Esophagus squamous epithelium (tissue), 4 donors: ENCODE data around the gene BPIFB3.

Experiments
- POLR2A ChIP-seq, 4 donors: fragments of 450-650 bp; IDR thresholded peaks; one replicate each; pipeline ENCODE4 v1.6.1; 2017; ENCODE audit warnings: antibody characterized with exemption in 4 of 4, mild to moderate bottlenecking in 4 of 4, moderate library complexity in 3 of 4
- TF ChIP-seq, protein P1 (sequence below), 6 experiments: fragments of 450-650 bp in 4 of 6; fragments of 200-600 bp in 2 of 6; sonication (generic) in 2 of 6; IDR thresholded peaks; one replicate each; pipeline ENCODE4 v1.5.1; 2016 to 2019; ENCODE audit warnings: antibody characterized with exemption in 6 of 6, mild to moderate bottlenecking in 4 of 6, moderate library complexity in 4 of 6

DNA sequence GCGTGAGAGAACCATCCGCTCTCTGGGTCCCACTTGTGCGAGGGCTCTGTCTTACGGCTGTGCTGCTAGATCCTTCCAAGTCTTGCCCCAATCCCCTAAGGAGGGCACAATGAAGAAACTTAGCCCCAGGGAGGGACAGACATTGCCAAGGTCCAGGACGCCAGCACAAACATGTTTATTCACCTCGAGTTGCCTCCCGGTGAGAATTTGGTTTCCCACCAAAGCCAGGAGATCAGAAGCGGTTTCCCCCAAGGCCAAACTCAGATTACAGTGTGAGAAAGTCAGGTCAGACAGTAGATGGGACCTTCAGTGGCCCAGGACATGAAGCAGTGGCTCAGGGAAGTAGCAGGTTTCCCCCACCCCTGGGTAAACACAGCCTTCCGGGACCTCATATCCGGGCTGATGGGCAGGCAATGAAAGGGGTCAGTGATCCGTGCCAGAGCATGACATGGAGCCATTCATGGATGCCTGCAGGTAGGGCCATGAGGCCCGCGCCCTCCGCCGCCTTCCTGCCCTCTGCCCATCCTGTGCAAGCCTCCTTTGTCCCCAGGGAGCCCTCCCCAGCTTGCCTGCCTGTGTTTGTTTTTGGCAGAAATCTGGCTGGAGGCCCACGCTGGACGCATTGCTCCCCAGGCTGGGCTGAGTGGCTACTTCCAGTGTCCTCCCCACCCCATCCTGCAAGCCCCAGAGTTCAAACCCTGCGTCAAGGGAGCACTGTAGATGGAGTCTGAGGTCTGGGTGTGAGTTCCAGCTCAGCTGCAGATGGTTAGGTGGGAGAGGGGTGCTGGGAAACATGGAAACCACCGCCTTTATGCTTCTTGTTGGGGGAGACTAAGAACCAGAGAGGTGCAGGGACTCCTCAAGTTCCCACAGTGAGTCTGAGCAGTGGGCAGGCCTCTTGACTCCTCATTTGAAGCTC is 44.2 kb upstream of the BPIFB3 start:
- TF ChIP-seq, protein P1, sequence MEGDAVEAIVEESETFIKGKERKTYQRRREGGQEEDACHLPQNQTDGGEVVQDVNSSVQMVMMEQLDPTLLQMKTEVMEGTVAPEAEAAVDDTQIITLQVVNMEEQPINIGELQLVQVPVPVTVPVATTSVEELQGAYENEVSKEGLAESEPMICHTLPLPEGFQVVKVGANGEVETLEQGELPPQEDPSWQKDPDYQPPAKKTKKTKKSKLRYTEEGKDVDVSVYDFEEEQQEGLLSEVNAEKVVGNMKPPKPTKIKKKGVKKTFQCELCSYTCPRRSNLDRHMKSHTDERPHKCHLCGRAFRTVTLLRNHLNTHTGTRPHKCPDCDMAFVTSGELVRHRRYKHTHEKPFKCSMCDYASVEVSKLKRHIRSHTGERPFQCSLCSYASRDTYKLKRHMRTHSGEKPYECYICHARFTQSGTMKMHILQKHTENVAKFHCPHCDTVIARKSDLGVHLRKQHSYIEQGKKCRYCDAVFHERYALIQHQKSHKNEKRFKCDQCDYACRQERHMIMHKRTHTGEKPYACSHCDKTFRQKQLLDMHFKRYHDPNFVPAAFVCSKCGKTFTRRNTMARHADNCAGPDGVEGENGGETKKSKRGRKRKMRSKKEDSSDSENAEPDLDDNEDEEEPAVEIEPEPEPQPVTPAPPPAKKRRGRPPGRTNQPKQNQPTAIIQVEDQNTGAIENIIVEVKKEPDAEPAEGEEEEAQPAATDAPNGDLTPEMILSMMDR (IDR thresholded peaks at IDR 0.05) = no peak
- TF ChIP-seq POLR2A (IDR thresholded peaks at IDR 0.05) = no peak
